NCI-H82 treated with DMSO at 0.1 percent for 48 hours (cell line): ENCODE measurements around the gene POLR2H.
A peak's percentile ranks its signal among the peaks of the same experiment; 100 is the strongest.

Source experiments
- DNase-seq: peaks from one replicate; lab custom pipeline; 2025; ENCODE audit not compliant: unreplicated experiment; lab: John Stamatoyannopoulos, UW

Gene POLR2H

DNA sequence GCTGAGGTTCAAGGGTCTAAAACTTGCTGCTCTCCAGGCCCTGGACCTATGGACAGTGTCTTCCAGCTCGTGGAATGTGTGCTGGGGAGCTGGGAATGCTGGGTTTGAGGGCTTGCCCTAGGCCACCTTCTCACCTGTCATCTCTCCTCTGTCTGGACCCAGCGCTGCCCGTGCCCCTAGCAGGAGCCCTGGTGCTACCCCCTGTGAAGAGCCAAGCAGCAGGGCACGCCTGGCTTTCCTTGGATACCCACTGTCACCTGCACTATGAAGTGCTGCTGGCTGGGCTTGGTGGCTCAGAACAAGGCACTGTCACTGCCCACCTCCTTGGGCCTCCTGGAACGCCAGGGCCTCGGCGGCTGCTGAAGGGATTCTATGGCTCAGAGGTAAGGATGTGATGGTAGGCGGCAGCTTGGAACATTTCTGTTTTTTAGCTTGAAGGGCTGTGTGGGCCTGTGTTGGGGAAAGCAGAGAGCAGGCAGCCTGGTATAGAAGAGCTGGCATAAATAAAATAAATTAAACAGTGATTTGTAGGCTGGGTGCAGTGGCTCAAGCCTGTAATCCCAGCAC is 23.4 kb downstream of the POLR2H start:
- DNase-seq = no peak

DNA sequence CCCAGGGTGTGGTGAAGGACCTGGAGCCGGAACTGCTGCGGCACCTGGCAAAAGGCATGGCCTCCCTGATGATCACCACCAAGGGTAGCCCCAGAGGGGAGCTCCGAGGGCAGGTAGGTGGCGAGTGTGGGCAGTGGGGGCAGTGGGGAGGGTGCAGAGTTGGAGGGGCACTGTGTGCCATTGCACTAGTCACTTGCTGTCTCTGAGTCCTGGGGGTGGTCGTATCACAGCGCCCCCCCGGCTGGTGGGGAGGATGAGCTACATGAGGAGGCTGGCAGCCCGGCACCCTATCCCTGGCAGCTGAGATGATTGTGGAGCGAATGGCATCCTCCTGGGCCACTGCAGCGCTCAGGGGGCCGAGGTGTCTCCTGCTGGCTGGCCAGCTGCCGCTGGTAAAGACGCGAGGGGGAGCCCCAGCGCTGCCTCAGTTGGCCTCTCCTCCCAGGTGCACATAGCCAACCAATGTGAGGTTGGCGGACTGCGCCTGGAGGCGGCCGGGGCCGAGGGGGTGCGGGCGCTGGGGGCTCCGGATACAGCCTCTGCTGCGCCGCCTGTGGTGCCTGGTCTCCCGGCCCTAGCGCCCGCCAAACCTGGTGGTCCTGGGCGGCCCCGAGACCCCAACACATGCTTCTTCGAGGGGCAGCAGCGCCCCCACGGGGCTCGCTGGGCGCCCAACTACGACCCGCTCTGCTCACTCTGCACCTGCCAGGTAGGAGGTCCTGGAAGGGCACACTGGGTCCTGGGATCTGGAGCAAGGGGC is 24.7 kb downstream of the POLR2H start:
- DNase-seq = no peak

DNA sequence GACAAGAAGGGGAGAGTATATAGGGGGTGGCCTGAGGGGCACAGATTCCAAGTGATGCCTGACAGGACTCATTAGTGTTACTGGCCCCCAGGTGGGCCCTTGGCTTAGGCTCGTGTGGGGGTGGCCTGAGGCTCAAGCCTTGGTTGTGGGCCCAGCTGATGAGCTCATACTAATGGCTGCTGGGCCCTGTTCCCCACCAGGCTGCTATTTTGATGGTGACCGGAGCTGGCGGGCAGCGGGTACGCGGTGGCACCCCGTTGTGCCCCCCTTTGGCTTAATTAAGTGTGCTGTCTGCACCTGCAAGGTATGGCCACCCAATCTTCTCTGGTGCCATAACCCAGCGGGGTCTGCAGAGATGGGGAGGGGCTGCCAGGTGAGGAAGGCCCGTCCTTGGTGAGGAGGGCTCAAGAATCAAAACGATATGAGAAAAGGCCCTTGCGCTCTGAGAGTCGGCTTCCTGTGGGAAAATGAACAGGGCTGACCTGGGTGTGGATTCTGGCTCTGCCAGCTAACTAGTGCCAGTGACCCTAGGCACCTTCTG is 25.7 kb downstream of the POLR2H start:
- DNase-seq = no peak

DNA sequence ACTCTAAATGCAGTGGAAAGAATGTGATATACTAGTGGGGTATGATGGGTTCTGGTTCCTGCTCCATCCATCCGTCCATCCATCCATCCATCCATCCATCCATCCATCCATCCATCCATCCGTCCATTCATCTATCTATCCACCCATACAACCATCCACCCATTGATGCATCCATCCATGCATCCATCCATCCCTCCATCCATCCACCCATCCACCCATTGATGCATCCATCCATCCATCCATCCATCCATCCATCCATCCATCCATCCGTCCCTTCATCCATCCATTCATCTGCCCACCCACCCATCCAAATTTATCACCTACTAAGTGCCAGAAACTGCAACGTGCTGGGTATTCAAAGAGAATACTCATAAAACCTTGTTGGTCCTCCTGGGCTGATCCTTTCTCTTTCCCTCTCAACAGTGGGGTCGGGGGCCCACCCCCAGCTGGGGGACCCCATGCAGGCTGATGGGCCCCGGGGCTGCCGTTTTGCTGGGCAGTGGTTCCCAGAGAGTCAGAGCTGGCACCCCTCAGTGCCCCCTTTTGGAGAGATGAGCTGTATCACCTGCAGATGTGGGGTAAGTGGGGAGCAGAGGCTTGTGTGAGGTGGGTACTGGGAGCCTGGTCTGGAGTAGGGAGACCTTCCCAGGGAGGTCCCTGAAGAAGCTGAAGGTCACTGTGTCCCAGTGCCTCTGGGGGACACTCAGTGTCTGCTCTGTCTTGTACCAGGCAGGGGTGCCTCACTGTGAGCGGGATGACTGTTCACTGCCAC is 26.8 kb downstream of the POLR2H start:
- DNase-seq = no peak

DNA sequence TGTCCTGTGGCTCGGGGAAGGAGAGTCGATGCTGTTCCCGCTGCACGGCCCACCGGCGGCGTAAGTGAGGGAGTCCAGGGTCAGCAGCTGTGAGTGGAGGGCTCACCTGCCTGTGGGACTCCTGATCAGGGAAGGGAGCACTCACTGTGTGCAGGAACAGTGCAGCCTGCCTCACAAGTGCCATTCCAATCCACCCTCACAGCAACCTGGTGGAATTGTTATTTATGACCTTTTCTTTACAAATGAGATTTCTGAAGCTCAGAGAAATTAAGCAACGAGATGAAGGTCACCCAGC is 27.4 kb downstream of the POLR2H start:
- no peak for DNase-seq

DNA sequence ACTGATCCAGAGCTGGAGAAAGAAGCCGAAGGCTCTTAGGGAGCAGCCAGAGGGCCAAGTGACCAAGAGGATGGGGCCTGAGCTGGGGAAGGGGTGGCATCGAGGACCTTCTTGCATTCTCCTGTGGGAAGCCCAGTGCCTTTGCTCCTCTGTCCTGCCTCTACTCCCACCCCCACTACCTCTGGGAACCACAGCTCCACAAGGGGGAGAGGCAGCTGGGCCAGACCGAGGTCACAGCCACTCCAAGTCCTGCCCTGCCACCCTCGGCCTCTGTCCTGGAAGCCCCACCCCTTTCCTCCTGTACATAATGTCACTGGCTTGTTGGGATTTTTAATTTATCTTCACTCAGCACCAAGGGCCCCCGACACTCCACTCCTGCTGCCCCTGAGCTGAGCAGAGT is 27.9 kb downstream of the POLR2H start:
- DNase-seq = no peak

DNA sequence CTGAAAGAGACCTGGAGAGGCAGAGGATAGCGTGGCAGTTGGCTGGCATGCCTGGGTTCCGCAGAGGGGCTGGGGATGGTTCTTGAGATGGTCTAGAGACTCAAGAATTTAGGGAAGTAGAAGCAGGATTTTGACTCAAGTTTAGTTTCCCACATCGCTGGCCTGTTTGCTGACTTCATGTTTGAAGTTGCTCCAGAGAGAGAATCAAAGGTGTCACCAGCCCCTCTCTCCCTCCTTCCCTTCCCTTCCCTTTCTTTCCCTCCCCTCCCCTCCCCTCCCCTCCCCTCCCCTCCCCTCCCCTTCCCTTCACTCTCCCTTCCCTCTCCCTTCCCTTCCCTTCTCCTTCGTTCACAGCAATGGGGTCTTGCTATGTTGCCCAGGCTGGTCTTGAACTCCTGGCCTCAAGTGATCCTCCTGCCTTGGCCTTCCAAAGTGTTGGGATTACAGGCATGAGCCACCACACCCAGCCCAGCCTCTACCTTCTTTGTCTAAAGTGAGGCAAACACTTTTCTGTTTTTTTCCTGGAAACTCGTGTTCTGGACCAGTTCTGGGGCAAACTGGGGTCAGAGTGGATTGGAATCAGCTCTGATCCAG is 28.5 kb downstream of the POLR2H start:
- no peak for DNase-seq

DNA sequence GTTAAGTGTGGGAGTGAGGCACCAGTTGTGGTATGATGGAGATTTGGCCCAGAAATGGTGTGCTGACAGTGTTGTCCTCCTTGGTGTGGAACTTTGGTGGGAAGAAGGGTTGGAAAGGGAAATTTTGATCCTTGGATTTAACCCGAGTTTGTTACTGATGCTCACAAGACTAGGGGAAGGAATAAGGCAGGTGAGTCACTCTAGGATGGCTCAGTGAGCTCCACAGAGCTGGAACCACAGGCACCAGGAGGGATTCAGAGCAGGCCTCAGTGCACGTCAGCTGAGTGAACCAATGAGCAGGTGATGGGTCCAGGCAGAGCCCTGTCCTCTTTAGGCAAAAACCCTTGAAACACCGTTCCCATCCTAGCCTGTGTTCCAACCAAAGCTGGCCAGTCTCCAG is 29.8 kb downstream of the POLR2H start:
- DNase-seq = no peak

DNA sequence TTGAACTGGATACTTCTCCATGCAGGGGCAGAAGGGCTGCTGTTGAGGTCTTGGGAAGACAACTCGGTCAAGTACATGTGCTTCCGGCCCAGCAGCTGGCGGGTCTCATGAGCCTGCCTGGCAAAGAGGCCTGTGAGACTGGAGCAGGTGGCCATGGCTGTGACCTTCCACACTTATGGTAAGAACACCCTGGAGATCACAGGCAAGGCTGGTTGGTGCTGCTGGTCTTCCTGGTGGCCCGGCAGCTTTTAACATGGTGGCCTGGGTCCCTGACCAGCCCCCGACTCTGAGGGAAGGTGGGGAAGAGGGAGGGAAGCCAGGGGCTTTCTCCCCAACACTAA is 33.8 kb downstream of the POLR2H start:
- DNase-seq = no peak

DNA sequence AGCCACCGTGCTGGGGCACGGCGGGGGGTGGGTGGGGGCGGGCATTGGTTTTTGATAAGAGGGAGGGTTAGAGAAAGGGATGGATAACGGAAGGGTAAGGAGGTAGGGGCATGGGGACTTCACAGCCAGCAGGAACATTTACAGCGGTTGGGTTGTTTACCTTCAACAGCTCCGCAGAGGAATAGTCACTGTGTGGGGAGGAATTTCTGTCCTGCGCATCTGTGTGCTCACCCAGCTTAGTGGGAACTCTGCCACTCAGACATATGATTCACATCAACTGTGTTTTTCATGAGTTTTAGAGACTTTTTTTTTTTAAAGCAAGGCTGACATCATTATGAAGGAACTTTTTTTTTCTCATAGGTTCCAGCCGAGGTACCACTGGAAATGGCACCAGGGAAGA is 37.9 kb downstream of the POLR2H start:
- DNase-seq = no peak

DNA sequence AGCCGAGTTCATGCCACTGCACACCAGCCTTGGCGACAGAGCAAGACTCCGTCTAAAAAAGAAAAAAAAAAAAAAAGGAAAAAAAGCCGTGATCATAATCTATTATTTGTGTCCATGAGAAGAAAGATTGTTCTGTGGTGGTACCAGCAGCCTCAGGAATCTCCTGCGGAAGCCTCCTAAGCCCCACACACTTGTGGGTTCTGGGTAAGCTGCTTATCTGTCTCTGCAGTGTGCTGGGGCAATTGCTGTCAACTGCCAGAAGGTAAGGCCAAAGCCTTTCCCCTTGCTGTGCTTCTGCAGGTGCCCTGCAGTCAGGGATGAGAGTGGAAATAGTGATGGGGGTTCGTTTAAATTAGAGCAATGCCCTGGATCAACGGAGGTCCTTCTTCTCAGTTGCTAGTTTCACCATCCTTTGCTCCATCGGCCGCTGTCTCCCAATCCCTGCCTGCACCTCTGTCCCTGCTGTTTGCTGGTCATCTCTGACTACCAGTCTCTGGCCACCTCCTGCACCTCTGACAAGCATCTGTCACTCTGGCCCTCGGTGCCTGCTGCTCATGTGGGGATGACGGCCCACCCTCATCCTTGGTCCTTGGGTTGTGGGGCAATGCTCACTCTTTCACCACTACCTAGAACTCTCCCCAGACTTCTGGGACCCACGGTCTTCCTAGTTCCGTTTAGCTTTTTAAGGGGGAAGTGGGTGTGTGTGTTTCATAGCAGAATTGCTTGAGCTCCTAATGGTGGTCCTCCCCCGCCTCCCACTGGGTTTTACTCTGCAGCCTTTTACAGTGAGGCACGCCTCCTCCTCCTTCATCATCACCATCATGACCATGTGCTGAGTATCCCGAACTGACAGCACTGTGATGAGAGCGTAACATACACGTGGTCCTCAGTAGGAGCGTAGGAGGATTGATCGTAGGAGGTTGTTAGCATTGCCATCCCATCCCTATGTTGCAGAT is 43.8 kb downstream of the POLR2H start:
- DNase-seq = peak; percentile 67

DNA sequence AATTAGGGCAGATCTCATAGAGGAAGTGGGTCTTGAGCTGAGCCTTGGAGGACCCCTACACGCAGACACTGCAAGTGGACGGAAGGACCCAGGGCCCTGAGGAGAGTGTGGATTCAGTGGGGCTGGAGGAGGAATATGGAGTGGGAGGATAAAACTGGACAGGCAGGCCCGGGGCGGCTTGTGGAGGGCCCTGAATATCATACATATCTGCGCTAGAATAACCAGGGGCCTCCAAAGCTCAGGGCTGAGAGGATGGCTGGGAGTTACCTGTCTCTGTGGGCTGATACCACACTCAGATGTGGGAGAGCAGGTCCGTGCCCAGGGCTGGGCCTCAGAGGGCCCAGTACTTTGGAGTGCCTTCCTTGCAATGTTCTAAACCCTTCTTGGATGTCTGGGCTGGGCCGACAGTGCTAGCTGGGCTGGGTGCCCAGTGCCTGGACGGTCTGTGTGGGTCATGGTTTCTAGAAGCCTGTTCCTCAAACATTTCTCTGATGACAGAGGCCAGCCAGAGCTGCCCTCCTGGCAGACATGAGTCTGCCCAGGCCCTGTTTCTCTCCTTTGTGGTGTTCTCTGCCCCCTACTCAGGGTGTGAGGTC is 47.9 kb downstream of the POLR2H start:
- no peak for DNase-seq

DNA sequence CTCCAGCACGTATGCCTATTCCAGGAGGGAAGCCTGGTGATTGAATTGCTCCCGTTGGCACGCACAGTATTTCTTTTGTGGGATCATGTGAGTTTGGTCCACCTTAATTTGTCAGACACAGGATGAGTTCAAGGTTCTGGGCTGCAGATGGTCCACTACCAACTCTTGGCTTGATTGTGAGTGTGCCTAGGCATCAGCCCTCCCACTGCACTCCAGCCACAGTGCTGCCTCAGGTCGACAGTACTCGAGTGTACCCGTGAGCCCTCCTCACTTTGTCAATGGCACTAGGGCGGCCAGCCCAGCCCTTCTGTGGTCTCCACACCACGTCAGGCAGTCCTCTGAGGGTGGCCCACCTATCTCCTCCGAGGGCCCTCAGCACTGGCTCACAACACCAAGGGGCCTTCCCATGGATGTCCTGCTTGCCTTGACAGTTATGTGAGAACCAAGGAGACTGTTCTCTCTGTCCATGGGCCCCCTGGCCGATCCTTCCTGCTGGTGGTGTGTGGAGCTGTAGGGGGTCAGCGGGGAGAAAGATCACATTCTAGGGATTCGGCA is 48.5 kb downstream of the POLR2H start:
- no peak for DNase-seq

DNA sequence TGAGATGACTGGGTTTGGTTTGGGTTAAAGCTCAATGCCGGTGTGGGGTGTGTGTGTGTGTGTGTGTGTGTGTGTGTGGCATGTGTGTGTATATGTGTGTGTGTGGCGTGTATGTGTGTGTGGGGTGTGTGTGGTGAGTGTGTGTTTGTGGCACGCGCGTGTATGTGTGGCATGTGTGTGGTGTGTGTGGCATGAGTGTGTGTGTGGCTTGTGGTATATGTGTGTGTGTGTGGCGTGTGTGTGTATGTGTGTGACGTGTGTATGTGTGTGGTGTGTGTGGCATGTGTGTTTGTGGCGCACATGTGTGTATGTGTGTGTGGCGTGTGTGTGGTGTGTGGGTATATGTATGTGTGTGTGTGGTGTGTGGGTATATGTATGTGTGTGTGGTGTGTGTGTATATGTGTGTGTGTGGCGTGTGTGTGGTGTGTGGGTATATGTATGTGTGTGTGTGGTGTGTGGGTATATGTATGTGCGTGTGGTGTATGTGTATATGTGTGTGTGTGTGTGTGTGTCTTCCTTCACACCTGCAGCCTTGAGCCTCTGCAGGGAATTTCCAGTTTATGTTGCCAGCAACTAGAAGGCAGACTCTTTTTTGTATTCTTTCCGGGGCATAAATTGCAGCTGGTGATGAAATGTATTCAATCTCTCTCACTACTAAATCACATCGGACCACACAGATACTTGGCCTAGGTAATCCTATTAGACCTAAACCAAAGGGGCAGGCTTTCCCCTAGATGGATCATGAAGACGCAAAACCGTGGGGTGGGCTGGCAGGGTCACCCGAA is 53.1 kb downstream of the POLR2H start:
- DNase-seq = peak; percentile 85

DNA sequence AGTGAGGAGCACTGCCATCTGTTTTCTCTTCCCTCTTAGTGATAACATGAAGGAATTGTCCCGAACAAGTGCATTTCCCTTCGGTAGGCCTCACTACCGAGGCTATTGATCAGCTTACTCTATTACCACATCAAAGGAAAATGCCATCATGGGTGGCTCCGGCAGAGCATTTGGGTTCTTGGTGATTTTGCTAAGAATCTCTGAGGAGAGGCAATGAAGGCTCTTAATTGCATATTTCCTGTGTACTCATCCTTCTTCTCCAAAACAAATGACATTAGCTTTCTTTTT is 53.6 kb downstream of the POLR2H start:
- no peak for DNase-seq

DNA sequence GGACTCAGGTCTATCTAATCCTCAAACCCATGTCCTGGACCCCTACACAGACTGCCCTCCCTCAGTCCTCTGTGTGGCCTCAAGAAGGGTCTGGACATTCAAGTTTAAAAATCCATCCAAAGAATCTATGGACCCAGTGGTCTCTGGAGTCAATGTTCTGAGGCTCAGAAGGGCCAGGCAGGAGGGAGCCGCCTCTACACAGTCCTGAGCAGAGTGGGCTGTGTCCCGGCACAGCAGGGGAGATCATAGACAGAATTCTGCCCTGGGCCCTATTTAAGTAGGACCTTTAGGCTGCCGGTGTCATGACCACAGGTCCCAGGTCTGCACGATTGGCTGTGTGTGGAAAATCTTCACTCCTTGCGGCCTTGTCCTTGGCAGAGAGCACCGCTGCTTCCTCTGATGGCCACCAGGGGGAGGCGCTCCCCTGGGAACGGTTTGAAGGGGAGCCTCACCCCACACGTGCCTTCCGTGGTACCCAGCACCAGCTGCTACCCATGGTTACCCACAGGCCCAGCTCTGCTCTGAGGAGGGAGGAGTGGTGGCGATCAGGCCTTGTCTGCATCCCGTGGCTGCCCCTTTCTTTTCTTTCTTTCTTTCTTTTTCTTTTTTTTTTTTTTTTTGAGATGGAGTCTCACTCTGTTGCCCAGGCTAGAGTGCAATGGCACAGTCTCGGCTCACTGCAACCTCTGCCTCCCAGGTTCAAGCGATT is 56.3 kb downstream of the POLR2H start:
- peak; percentile 62 for DNase-seq
